Brain microvascular endothelial cell (primary cell): ENCODE results near the gene RAB11FIP3.

Experiments
- DNase-seq: peaks from one replicate; pipeline ENCODE4 v3.0.0-alpha.2; 2020
- H3K27ac ChIP-seq: fragments of 250-450 bp; sonication (Bioruptor Pico); 2 replicates; pipeline ENCODE4 v1.5.1; 2020; ENCODE audit warnings: mild to moderate bottlenecking, moderate library complexity
- H3K27me3 ChIP-seq: fragments of 250-450 bp; sonication (Bioruptor Pico); replicated peaks from 2 replicates; pipeline ENCODE4 v1.5.1; 2020; ENCODE audit warnings: mild to moderate bottlenecking
- H3K36me3 ChIP-seq: fragments of 250-450 bp; sonication (Bioruptor Pico); replicated peaks from 2 replicates; pipeline ENCODE4 v1.5.1; 2020; ENCODE audit warnings: mild to moderate bottlenecking
- H3K4me3 ChIP-seq: 2 replicates; pipeline ENCODE4 v1.5.1; 2011; ENCODE audit warnings: low read depth, mild to moderate bottlenecking, control low read depth, low read length, moderate library complexity
- in situ Hi-C: cut with HindIII; loops from 2 replicates; pipeline ENCODE4 v1.10.0; 2017; ENCODE audit warnings: low sequenced_read_pairs, low pct_ligation_motif_present
- TF ChIP-seq, protein P1 (sequence below): IDR thresholded peaks from 2 replicates; pipeline ENCODE4 v1.5.1; 2011; ENCODE audit warnings: low read depth, mild to moderate bottlenecking, moderate library complexity, low read length, control low read depth, inconsistent platforms; ENCODE audit errors: missing control alignments

Gene RAB11FIP3

DNA sequence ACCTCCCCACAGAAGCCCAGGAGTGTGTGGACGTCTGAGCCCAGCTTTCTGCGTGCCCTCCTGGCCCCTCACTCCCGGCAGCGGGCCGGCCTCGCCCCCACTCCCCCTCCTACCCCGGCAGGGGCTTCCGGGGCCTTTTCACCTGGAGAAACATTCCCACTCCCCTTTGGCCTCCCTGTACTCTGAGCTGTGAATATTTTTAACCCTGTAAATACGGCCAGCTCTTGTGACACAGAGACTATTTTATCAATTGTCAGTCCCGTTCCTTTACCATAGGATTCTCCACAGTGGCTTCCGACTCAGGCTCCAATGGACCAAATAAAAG is 128.8 kb downstream of the RAB11FIP3 start:
- Histone ChIP-seq H3K36me3 (peaks cover 20% of the 10 kb centered on the region), H3K27ac (no peak overlapping the region), H3K4me3 (no peak overlapping the region), H3K27me3 (peaks cover 11% of the 10 kb centered on the region)
- TF ChIP-seq, protein P1, sequence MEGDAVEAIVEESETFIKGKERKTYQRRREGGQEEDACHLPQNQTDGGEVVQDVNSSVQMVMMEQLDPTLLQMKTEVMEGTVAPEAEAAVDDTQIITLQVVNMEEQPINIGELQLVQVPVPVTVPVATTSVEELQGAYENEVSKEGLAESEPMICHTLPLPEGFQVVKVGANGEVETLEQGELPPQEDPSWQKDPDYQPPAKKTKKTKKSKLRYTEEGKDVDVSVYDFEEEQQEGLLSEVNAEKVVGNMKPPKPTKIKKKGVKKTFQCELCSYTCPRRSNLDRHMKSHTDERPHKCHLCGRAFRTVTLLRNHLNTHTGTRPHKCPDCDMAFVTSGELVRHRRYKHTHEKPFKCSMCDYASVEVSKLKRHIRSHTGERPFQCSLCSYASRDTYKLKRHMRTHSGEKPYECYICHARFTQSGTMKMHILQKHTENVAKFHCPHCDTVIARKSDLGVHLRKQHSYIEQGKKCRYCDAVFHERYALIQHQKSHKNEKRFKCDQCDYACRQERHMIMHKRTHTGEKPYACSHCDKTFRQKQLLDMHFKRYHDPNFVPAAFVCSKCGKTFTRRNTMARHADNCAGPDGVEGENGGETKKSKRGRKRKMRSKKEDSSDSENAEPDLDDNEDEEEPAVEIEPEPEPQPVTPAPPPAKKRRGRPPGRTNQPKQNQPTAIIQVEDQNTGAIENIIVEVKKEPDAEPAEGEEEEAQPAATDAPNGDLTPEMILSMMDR: no peak
- no peak for DNase-seq
- in situ Hi-C loops: no loop called here

GRCh38 chr16:554640-555365 is 129.4 kb downstream of the RAB11FIP3 start:
- TF ChIP-seq, protein P1: no peak
- H3K4me3 ChIP-seq: peak overlapping the region; percentile 27
- no peak for DNase-seq
- peaks cover 16% of the 10 kb centered on the region for H3K27me3 ChIP-seq
- H3K36me3 ChIP-seq: peaks cover 15% of the 10 kb centered on the region
- no peak overlapping the region for H3K27ac ChIP-seq
- in situ Hi-C loops: no loop called here

- TF ChIP-seq, protein P1: peak; percentile 3
- Histone ChIP-seq H3K27me3 (peaks cover 22% of the 10 kb centered on the region), H3K36me3 (peaks cover 11% of the 10 kb centered on the region), H3K4me3 (no peak overlapping the region), H3K27ac (no peak overlapping the region)
- in situ Hi-C loops: no loop called here
- no peak for DNase-seq
Measured at GRCh38 chr16:555528-556473, 130.4 kb downstream of the RAB11FIP3 start.

- Histone ChIP-seq H3K27ac (no peak overlapping the region), H3K27me3 (peaks cover 30% of the 10 kb centered on the region), H3K4me3 (no peak overlapping the region), H3K36me3 (peaks cover 11% of the 10 kb centered on the region)
- TF ChIP-seq, protein P1: no peak
- in situ Hi-C loops: no loop called here
- DNase-seq: no peak
Measured at GRCh38 chr16:556474-557173, 131.2 kb downstream of the RAB11FIP3 start.

DNA sequence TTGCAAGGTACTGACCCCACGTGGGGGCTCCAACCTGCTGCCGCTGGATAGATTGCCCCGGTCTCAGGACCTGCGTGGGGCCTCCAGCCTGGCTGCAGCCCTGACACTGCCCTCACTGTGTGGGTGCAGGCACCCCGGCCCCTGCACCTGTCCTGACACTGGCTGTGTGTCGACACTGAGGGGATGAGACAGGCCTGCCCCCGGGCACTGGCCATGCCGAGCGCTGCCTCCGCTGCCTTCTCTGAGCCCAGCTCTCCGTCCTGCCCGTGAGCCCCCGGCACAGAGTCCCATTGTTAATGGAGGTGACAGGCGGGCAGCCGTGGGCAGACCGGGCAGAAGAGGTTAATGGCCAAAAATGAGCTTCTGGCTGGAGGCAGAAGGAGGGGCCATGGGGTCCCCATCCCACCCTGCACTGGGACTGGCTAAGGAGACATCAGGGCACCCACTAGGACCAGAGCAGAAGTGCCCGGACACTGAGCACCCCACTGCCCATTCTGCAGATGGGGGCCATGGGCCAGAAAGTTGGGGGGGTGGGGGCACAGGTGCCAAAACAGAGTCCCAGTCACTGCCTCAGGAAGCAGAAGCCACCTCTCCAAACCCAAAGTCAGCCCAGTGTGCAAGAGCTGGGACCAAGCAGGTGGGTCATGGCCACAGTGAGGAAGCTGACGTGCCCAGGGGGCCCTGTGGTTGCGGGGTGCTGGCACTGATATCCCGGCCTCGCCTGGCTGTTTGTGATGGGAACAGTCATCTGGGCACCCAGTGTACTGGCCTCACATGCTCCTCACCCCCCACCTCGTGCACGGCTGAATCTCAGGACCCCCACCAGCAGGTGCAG is 132.2 kb downstream of the RAB11FIP3 start:
- H3K36me3 ChIP-seq: peaks cover 4% of the 10 kb centered on the region
- TF ChIP-seq, protein P1: no peak
- peaks cover 36% of the 10 kb centered on the region for H3K27me3 ChIP-seq
- no peak overlapping the region for H3K27ac ChIP-seq
- in situ Hi-C loops: no loop called here
- no peak for DNase-seq
- no peak overlapping the region for H3K4me3 ChIP-seq
